ENCODE measurements around the gene BUD31. TPM values are rescaled to one million over a fixed set of nuclear protein-coding genes. Genes with fewer than 3 reads are reported as not detected.

BUD31 gene
- total RNA-seq, 1 donor from 2014 or later: 73.4 TPM

DNA sequence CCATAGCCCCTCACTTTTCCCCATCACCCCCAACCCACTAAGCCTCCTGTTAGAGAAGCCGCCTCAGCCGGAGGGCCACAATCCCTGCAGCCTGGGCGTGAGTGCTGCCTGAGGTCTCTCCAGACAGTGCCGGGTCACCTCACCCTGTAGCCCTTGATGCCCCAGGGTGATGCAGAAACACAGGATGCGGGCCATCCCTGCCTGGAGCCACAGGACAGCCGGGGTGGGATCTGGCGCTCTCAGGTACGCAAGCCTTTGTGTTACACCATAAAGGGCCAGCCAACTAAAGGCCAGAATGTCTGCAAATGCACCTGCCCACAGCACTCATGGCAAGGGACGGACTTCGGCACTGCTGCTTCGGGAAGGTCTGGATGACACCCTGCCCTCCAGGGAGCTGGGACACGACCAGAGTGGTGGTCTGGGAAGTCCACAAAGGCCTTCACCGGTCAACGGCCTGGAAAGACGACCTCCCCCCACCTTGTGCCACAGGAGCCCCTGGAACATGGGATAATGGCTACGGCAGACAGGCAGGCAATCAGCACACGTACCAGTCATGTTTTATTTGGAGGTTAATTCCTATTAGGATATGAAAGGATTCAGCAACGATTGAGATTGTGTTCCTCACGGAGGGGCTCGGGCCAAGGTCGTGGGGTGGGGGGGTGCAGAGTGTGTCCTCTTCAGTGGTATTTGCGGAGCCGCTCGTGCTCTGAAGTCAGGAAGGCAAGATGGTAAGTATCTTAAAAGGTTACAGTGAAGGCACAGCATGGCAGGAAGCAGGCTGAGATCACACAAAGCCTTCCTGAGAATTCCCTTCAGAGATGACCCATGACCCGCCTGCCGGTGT lies 49.1 kb downstream of the BUD31 start:
- Mint-ChIP-seq H3K4me3 (ENCODE audit: unreplicated experiment) (no peak overlapping the region), H3K36me3 (ENCODE audit: low read depth, unreplicated experiment) (peaks cover 42% of the 10 kb centered on the region), H3K27ac (ENCODE audit: unreplicated experiment) (peak overlapping the region; percentile 72), H3K9me3 (ENCODE audit: unreplicated experiment) (no peaks in the 10 kb centered on the region), H3K4me1 (ENCODE audit: unreplicated experiment) (peaks cover 7% of the 10 kb centered on the region), H3K27me3 (ENCODE audit: unreplicated experiment) (peaks cover 7% of the 10 kb centered on the region)
- DNase-seq (ENCODE audit: low spot score): no peak
- no peak for TF ChIP-seq CTCF (IDR thresholded peaks at IDR 0.05; ENCODE audit: unreplicated experiment)

- Mint-ChIP-seq H3K27ac (ENCODE audit: unreplicated experiment) (no peak overlapping the region), H3K4me1 (ENCODE audit: unreplicated experiment) (peaks cover 11% of the 10 kb centered on the region), H3K36me3 (ENCODE audit: low read depth, unreplicated experiment) (peaks cover 41% of the 10 kb centered on the region), H3K27me3 (ENCODE audit: unreplicated experiment) (peaks cover 7% of the 10 kb centered on the region), H3K4me3 (ENCODE audit: unreplicated experiment) (peak overlapping the region; percentile 21), H3K9me3 (ENCODE audit: unreplicated experiment) (no peaks in the 10 kb centered on the region)
- TF ChIP-seq CTCF (IDR thresholded peaks at IDR 0.05; ENCODE audit: unreplicated experiment): peak; percentile 34
- DNase-seq (ENCODE audit: low spot score): peak; percentile 22
These were observed 50.3 kb downstream of the BUD31 start for GRCh38 chr7:99459087-99459486.

- Mint-ChIP-seq H3K4me3 (ENCODE audit: unreplicated experiment) (peak overlapping the region; percentile 1), H3K9me3 (ENCODE audit: unreplicated experiment) (no peaks in the 10 kb centered on the region), H3K36me3 (ENCODE audit: low read depth, unreplicated experiment) (peaks cover 40% of the 10 kb centered on the region), H3K27me3 (ENCODE audit: unreplicated experiment) (peaks cover 6% of the 10 kb centered on the region), H3K27ac (ENCODE audit: unreplicated experiment) (peak overlapping the region; percentile 61), H3K4me1 (ENCODE audit: unreplicated experiment) (peaks cover 18% of the 10 kb centered on the region)
- DNase-seq (ENCODE audit: low spot score): no peak
- no peak for TF ChIP-seq CTCF (IDR thresholded peaks at IDR 0.05; ENCODE audit: unreplicated experiment)
These were observed 51.9 kb downstream of the BUD31 start for GRCh38 chr7:99460651-99461050.

DNA sequence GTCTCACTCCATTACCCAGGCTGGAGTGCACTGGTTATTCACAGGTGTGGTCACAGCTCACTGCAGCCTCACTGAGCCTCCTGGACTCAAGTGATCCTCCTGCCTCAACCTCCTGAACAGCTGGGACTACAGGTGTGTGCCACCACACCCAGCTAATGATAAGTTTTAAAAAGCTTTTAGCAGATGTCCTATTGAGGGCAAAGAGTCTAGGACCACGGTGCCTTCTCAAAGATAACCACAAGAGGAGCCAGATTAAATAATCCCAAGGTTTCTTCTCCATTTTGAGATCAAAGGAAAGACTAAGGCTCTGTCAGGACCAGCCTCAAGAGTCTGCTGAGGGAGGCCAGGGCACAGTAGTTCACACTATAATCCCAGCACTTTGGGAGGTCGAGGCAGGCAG lies 52.5 kb downstream of the BUD31 start:
- H3K4me1 Mint-ChIP-seq (ENCODE audit: unreplicated experiment): peaks cover 20% of the 10 kb centered on the region
- H3K27ac Mint-ChIP-seq (ENCODE audit: unreplicated experiment): no peak overlapping the region
- H3K27me3 Mint-ChIP-seq (ENCODE audit: unreplicated experiment): peaks cover 6% of the 10 kb centered on the region
- TF ChIP-seq CTCF (IDR thresholded peaks at IDR 0.05; ENCODE audit: unreplicated experiment): no peak
- H3K36me3 Mint-ChIP-seq (ENCODE audit: low read depth, unreplicated experiment): peaks cover 39% of the 10 kb centered on the region
- H3K4me3 Mint-ChIP-seq (ENCODE audit: unreplicated experiment): no peak overlapping the region
- DNase-seq (ENCODE audit: low spot score): no peak
- no peaks in the 10 kb centered on the region for H3K9me3 Mint-ChIP-seq (ENCODE audit: unreplicated experiment)

GRCh38 chr7:99465421-99465768 lies 56.6 kb downstream of the BUD31 start:
- no peak for TF ChIP-seq CTCF (IDR thresholded peaks at IDR 0.05; ENCODE audit: unreplicated experiment)
- Mint-ChIP-seq H3K4me3 (ENCODE audit: unreplicated experiment) (peak overlapping the region; percentile 96), H3K27ac (ENCODE audit: unreplicated experiment) (peak overlapping the region; percentile 94), H3K27me3 (ENCODE audit: unreplicated experiment) (peaks cover 5% of the 10 kb centered on the region), H3K9me3 (ENCODE audit: unreplicated experiment) (no peaks in the 10 kb centered on the region), H3K4me1 (ENCODE audit: unreplicated experiment) (peaks cover 13% of the 10 kb centered on the region), H3K36me3 (ENCODE audit: low read depth, unreplicated experiment) (peaks cover 16% of the 10 kb centered on the region)
- DNase-seq (ENCODE audit: low spot score): no peak

Measured in endothelial cell (in vitro differentiated cells).